Colon (tissue), 2 donors: ENCODE results near the gene TLE4.
"Not testable (repeated sequence)": the region's sequence is repeated elsewhere in the genome, so short reads cannot be mapped to it uniquely, and the experiment has no call there.

Experiments
- FAIRE-seq: peaks from 2 replicates; lab custom pipeline; 2012; peaks lifted over from hg19 to GRCh38; lab: Jason Lieb, UNC
- donor health status: control.
- donor health status: control.

Gene TLE4

GRCh38 chr9:79736051-79736450, 164.3 kb downstream of the TLE4 start:
- FAIRE-seq, result no peak

GRCh38 chr9:79741381-79741780, 169.6 kb downstream of the TLE4 start:
- FAIRE-seq, result no peak

GRCh38 chr9:79742110-79742721, 170.5 kb downstream of the TLE4 start:
- no peak for FAIRE-seq

- FAIRE-seq, result no peak
Measured at GRCh38 chr9:79744521-79744920, 172.8 kb downstream of the TLE4 start.

GRCh38 chr9:79745752-79746336, 174.1 kb downstream of the TLE4 start:
- FAIRE-seq, result no peak

- FAIRE-seq, result not testable (repeated sequence)
Measured at GRCh38 chr9:79751895-79752466, 180.2 kb downstream of the TLE4 start.

GRCh38 chr9:79756414-79756813, 184.6 kb downstream of the TLE4 start:
- no peak for FAIRE-seq

- FAIRE-seq, result no peak
Measured at GRCh38 chr9:79757074-79757473, 185.3 kb downstream of the TLE4 start.

- FAIRE-seq, result no peak
Measured at GRCh38 chr9:79757881-79758669, 186.3 kb downstream of the TLE4 start.

GRCh38 chr9:79759460-79759859, 187.7 kb downstream of the TLE4 start:
- FAIRE-seq, result no peak

- FAIRE-seq, result no peak
Measured at GRCh38 chr9:79762070-79762469, 190.3 kb downstream of the TLE4 start.

- no peak for FAIRE-seq
Measured at GRCh38 chr9:79763671-79764285, 192.0 kb downstream of the TLE4 start.

GRCh38 chr9:79764374-79764773, 192.6 kb downstream of the TLE4 start:
- FAIRE-seq, result no peak

- no peak for FAIRE-seq
Measured at GRCh38 chr9:79765466-79765865, 193.7 kb downstream of the TLE4 start.

GRCh38 chr9:79766091-79766490, 194.3 kb downstream of the TLE4 start:
- no peak for FAIRE-seq

- FAIRE-seq, result no peak
Measured at GRCh38 chr9:79768194-79768593, 196.4 kb downstream of the TLE4 start.

GRCh38 chr9:79769476-79770275, 197.9 kb downstream of the TLE4 start:
- no peak for FAIRE-seq

GRCh38 chr9:79774356-79774755, 202.6 kb downstream of the TLE4 start:
- no peak for FAIRE-seq
